ENCODE data around the gene EMP1. TPM values are rescaled to one million over a fixed set of nuclear protein-coding genes. Genes with fewer than 3 reads are reported as not detected.

The EMP1 gene
- total and polyA plus RNA-seq, 2 of the 13 experiments (the other 11 are each of a cell fraction or from before 2014, with no cell fraction given) = 0.13 to 0.61 TPM

- in situ Hi-C loops (cut with HindIII; ENCODE audit: extremely low pct_ligation_motif_present, low pct_unique_long_range_greater_than_20kb) = no loop called here
- BruUV-seq (replicated peaks) = no TSS peak
- no peak overlapping the region for H3K4me3 ChIP-seq (replicated peaks in 1 of 3; ENCODE audit: insufficient read depth in 1 of 3, low read depth in 2 of 3, low read length in 3 of 3)
- H2AFZ ChIP-seq (ENCODE audit: low read length) = no peak overlapping the region
- no peak for TF ChIP-seq MAZ (IDR thresholded peaks at IDR 0.05; ENCODE audit: borderline replicate concordance, low read depth, low read length)
- TF ChIP-seq MAZ (CRISPR knock-in tag; IDR thresholded peaks at IDR 0.05; ENCODE audit: low read depth) = no peak
- TF ChIP-seq ZNF17 (CRISPR knock-in tag; IDR thresholded peaks at IDR 0.05) = no peak
- TF ChIP-seq, protein P1, sequence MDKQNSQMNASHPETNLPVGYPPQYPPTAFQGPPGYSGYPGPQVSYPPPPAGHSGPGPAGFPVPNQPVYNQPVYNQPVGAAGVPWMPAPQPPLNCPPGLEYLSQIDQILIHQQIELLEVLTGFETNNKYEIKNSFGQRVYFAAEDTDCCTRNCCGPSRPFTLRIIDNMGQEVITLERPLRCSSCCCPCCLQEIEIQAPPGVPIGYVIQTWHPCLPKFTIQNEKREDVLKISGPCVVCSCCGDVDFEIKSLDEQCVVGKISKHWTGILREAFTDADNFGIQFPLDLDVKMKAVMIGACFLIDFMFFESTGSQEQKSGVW (CRISPR knock-in tag; IDR thresholded peaks at IDR 0.05; ENCODE audit: borderline replicate concordance) = no peak
- TF ChIP-seq ISL2 (CRISPR knock-in tag; IDR thresholded peaks at IDR 0.05) = no peak
- no peak for TF ChIP-seq ZNF564 (CRISPR knock-in tag; IDR thresholded peaks at IDR 0.05)
- no peak for TF ChIP-seq HNRNPH1 (optimal IDR thresholded peaks at IDR 0.05; ENCODE audit: low read depth, low read length)
- TF ChIP-seq, protein P2, sequence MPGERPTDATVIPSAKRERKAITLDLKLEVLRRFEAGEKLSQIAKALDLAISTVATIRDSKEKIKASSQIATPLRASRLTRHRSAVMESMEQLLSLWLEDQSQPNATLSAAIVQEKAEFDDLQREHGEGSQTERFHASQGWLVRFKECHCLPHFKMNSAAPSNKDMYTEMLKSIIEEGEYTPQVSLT (CRISPR knock-in tag; IDR thresholded peaks at IDR 0.05; ENCODE audit: borderline replicate concordance, low read depth) = no peak
- ATAC-seq (no peak), DNase-seq (ENCODE audit: low spot score) (no peak), FAIRE-seq (no peak)
- H3K36me3 ChIP-seq (replicated peaks in 1 of 2; ENCODE audit: control insufficient read depth in 1 of 2, insufficient read depth in 2 of 2, low read length in 2 of 2) = no peaks in the 10 kb centered on the region
- H3K9me3 ChIP-seq (ENCODE audit: low read length) = no peaks in the 10 kb centered on the region
- peaks cover 0 to 16% of the 10 kb centered on the region in 2 experiments; a peak in 2 of 5 replicates for H3K27me3 ChIP-seq (ENCODE audit: control insufficient read depth in 1 of 2, insufficient read depth in 2 of 2, low read length in 2 of 2)
- ChIA-PET CTCF (ENCODE audit: low intra/inter-chr PET ratio, low total read pairs) (no interaction called here), POLR2A (no interaction called here)
- no peaks in the 10 kb centered on the region for H3K79me2 ChIP-seq (ENCODE audit: insufficient read depth, low read length)
- H3K9ac ChIP-seq (ENCODE audit: insufficient read depth, low read depth, low read length) = no peak overlapping the region
- WGBS (ENCODE audit: low lambda C conversion rate) = 0% methylated on average over 1 of the region's 1 CpG
- no peaks in the 10 kb centered on the region for H4K20me1 ChIP-seq (ENCODE audit: insufficient read depth, low read length)
- no peak overlapping the region for H3K27ac ChIP-seq (ENCODE audit: extremely low read length, insufficient read depth, low read length)
- H3K4me2 ChIP-seq (ENCODE audit: low read depth, low read length) = no peak overlapping the region
- H3K4me1 ChIP-seq (ENCODE audit: insufficient read depth, low read length) = no peaks in the 10 kb centered on the region
- intact Hi-C loops (cut with micrococcal nuclease; ENCODE audit: unreplicated experiment) = no loop called here
Measured at GRCh38 chr12:13152281-13152680, 44.2 kb upstream of the EMP1 start.

- in situ Hi-C loops (cut with HindIII; ENCODE audit: extremely low pct_ligation_motif_present, low pct_unique_long_range_greater_than_20kb) = no loop called here
- no peak for FAIRE-seq
- H3K4me2 ChIP-seq (ENCODE audit: low read depth, low read length) = no peak overlapping the region
- H4K20me1 ChIP-seq (ENCODE audit: insufficient read depth, low read length) = no peaks in the 10 kb centered on the region
- peaks cover 0 to 16% of the 10 kb centered on the region in 2 experiments; a peak in 2 of 5 replicates for H3K27me3 ChIP-seq (ENCODE audit: control insufficient read depth in 1 of 2, insufficient read depth in 2 of 2, low read length in 2 of 2)
- DNase-seq (ENCODE audit: low spot score) = no peak
- no peaks in the 10 kb centered on the region for H3K4me1 ChIP-seq (ENCODE audit: insufficient read depth, low read length)
- H3K27ac ChIP-seq (ENCODE audit: extremely low read length, insufficient read depth, low read length) = no peak overlapping the region
- ATAC-seq = no peak
- H2AFZ ChIP-seq (ENCODE audit: low read length) = no peak overlapping the region
- no peak overlapping the region for H3K4me3 ChIP-seq (replicated peaks in 1 of 3; ENCODE audit: insufficient read depth in 1 of 3, low read depth in 2 of 3, low read length in 3 of 3)
- H3K9ac ChIP-seq (ENCODE audit: insufficient read depth, low read depth, low read length) = no peak overlapping the region
- POLR2A ChIA-PET = no interaction called here
- no TSS peak for BruUV-seq (replicated peaks)
- H3K9me3 ChIP-seq (ENCODE audit: low read length) = no peaks in the 10 kb centered on the region
- no peaks in the 10 kb centered on the region for H3K36me3 ChIP-seq (replicated peaks in 1 of 2; ENCODE audit: control insufficient read depth in 1 of 2, insufficient read depth in 2 of 2, low read length in 2 of 2)
- WGBS (ENCODE audit: low lambda C conversion rate) = 10% methylated on average over 6 of the region's 6 CpGs
- H3K79me2 ChIP-seq (ENCODE audit: insufficient read depth, low read length) = no peaks in the 10 kb centered on the region
- intact Hi-C loops (cut with micrococcal nuclease; ENCODE audit: unreplicated experiment) = no loop called here
- CTCF ChIA-PET (ENCODE audit: low intra/inter-chr PET ratio, low total read pairs) = no interaction called here
- TF ChIP-seq SIX4 (CRISPR knock-in tag; IDR thresholded peaks at IDR 0.05) = no peak
- no peak for TF ChIP-seq ZFP36L1 (CRISPR knock-in tag; IDR thresholded peaks at IDR 0.05)
- no peak for TF ChIP-seq ATF7-NPFF (CRISPR knock-in tag; IDR thresholded peaks at IDR 0.05; ENCODE audit: low read depth)
- TF ChIP-seq ZFAT (CRISPR knock-in tag; conservative IDR thresholded peaks at IDR 0.05) = no peak
- no peak for TF ChIP-seq ZNF556 (CRISPR knock-in tag; IDR thresholded peaks at IDR 0.05; ENCODE audit: borderline replicate concordance)
- no peak for TF ChIP-seq FOXC1 (CRISPR knock-in tag; IDR thresholded peaks at IDR 0.05; ENCODE audit: borderline replicate concordance)
- TF ChIP-seq THRA (CRISPR knock-in tag; IDR thresholded peaks at IDR 0.05; ENCODE audit: borderline replicate concordance) = no peak
- TF ChIP-seq CREBL2 (CRISPR knock-in tag; IDR thresholded peaks at IDR 0.05; ENCODE audit: borderline replicate concordance) = no peak
- TF ChIP-seq NRL (CRISPR knock-in tag; IDR thresholded peaks at IDR 0.05; ENCODE audit: borderline replicate concordance) = no peak
- TF ChIP-seq ZMYM4 (CRISPR knock-in tag; IDR thresholded peaks at IDR 0.05) = no peak
Measured at GRCh38 chr12:13152756-13153155, 43.8 kb upstream of the EMP1 start.

All from HepG2 (cell line).